GM21447 (cell line): ENCODE measurements around the gene GAB2.
"Not testable (repeated sequence)": the region's sequence is repeated elsewhere in the genome, so short reads cannot be mapped to it uniquely, and the experiment has no call there.

Source experiments
- ATAC-seq: cut with Tn5 transposase; IDR thresholded peaks from one replicate; pipeline ENCODE4 v1.9.1; 2021; ENCODE audit not compliant: unreplicated experiment

Gene GAB2

GRCh38 chr11:78255919-78256318 lies 161.7 kb downstream of the GAB2 start:
- ATAC-seq: no peak

- ATAC-seq: no peak
These were observed 163.4 kb downstream of the GAB2 start for GRCh38 chr11:78254268-78254667.

DNA sequence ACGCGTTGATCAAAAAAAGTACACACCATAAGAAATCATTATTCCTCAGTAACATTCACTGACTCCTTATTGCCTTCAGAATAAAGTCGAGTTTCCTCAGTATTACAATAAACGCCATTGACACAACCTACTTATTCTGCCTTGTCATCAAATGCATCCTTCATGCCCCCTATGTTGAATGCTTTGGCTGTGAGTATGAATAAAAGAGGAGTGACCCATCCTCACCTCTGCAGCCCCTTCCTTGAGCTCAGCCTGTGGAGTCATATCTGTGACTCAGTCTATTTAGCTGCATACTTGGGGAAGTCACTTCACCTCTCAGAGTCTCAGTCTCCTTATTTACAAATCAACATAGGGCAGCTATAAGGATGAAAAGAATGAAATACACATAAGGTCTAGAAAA lies 163.8 kb downstream of the GAB2 start:
- no peak for ATAC-seq

DNA sequence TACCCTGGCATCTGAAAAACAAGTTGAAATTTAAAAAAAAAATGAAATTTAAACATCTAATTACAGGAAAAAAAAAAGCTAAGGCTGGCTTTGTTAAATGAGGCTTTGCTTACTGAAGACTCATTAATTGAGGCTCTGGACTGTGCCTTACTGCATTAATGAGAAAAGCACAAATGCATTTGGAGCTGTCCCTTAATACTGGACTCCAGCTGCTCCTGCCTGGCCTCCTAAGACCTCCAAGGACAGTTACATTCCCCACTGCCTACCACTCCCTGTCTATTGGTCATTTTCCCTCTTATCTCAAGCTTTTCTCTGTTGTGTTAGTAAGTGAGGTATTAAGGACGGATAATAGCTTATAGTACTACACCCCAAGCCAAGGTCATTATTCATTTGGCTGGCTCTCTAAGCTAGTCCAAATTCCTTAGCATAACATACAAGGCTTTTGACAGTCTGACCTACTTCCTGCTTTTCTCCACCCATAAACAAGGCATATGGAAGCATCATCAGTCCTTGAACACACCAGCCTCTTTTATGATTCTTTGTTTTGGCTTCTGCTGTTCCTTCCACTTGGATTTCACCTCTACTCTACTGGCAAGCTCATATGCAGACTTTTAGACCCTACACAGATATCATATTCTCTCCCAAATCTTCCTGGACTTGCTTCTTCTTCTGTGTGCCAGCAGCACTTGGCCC lies 166.4 kb downstream of the GAB2 start:
- ATAC-seq: no peak

DNA sequence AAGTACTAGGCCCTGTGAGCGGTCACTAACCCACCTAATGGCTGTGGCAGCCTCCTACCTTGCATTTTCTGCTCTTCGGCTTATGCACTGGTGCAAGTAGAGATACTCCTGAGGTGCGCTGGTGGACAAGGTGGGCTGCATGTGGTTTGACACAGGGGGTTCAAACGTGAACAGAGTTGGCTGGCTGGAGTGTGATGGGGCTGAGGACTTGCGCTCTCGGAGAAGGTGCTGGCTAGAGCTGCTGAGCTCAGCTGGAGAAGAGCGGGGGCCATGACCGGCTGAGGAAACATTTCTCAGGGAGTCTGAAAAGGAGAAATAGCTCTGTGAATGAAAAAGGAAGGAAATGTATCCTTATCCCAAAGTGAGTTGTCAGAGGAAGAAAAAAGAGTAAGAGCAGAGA lies 167.5 kb downstream of the GAB2 start:
- no peak for ATAC-seq

DNA sequence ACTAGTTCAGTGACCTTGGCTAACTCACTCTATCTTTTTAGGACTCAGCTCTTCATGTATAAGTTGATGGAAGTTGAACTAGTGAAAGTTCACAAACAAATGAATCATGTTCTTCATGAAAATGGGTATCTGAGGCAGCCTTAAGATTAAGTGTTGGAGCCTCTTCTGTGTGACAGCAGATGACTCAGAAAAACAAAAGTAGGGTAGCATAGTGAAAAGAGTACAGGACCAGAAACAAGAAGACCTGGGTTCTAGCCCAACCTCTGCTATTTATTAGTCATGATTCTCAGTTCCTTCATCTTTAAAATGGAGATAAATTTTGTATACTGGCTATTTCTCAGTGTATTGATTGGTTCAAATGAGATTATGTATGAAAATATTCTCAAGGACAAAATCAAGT lies 168.7 kb downstream of the GAB2 start:
- ATAC-seq: no peak

GRCh38 chr11:78248191-78248590 lies 169.4 kb downstream of the GAB2 start:
- no peak for ATAC-seq

- no peak for ATAC-seq
These were observed 172.9 kb downstream of the GAB2 start for GRCh38 chr11:78244546-78245255.

- ATAC-seq: no peak
These were observed 173.5 kb downstream of the GAB2 start for GRCh38 chr11:78244080-78244479.

- no peak for ATAC-seq
These were observed 176.1 kb downstream of the GAB2 start for GRCh38 chr11:78241475-78241874.

DNA sequence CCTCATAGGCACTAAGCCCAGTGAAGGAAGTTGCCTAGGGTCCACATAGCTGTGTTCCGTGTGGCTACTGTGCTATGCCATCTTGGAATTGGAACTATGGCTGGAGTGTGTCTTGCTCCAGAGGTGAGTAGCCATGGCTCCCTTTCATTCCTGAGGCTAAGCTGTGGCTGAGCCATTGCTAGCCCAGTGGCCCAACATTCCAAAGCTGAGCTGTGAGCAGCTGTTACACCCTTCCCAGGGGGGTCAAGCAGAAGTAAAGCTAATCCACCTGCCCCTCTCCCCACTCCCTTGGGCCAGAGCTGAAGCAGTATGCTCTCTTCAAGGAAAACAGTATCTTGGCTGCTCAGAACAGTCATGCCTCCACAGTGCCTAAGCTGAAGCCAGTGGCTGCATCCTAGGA lies 177.8 kb downstream of the GAB2 start:
- no peak for ATAC-seq

DNA sequence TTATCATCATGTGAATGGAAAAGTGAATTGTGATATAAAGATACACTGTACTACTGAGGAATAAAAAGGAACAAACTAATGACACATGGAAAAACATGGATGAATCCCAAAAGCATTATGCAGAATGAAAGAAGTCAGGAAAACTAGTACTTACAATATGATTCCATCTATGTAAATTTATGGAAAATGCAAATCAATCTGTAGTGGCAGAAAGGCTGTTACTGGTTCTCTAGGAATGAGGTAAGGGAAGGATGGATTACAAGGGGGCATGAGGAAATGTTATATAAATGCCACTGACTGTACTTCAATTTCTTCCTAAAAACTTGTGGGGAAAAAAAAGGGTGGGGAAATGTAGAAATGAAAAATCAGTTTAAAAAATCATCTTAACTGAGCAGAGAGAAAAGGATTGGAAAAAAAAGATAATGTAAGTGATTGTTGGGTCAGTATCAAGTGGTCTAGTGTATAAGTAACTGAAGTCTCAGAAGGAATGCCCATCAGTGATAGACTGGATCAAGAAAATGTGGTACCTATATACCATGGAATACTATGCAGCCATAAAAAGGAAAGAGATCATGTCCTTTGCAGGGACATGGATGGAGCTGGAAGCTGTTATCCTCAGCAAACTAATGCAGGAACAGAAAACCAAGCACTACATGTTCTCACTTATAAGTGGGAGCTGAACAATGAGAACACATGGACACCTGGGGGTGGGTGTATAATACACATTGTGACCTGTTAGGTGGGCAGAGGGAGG lies 180.2 kb downstream of the GAB2 start:
- no peak for ATAC-seq

DNA sequence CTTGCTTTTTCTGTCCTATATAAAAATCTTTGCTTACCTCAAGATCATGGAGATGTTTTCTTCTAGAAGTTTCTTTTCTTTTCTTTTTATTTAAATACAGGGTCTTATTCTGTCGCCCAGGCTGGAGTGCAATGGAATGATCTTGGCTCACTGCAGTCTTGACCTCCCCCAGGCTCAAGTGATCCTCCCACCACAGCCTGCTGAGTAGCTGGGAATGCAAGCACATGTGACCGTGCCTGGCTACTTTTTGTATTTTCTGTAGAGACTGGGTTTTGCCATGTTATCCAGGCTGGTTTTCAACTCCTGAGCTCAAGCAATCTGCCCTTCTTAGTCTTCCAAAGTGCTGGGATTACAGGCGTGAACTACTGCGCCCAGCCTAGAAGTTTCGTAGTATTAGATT lies 183.6 kb downstream of the GAB2 start:
- ATAC-seq: no peak

GRCh38 chr11:78233046-78233445 lies 184.6 kb downstream of the GAB2 start:
- ATAC-seq: not testable (repeated sequence)

- ATAC-seq: no peak
These were observed 185.6 kb downstream of the GAB2 start for GRCh38 chr11:78231962-78232501.

- no peak for ATAC-seq
These were observed 187.3 kb downstream of the GAB2 start for GRCh38 chr11:78230161-78230877.

DNA sequence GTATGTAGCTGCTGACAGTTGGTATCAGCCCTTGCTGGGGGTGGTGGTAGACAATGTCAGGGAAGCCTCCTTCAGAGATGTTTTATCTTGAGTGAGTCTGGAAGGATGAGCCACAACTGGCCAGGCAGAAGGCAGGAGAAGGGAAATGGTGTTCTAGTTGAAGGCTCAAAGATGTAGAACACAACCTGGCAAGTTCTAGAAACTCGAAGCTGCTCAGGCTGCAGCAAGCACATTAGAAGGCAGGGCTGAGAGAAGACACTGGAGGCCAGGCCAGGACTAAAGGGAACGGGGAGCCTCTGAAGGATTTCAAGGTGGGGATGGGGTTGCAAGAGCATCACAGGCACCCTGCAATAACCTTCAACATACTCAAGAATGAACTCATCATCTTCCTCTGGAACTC lies 188.5 kb downstream of the GAB2 start:
- no peak for ATAC-seq

DNA sequence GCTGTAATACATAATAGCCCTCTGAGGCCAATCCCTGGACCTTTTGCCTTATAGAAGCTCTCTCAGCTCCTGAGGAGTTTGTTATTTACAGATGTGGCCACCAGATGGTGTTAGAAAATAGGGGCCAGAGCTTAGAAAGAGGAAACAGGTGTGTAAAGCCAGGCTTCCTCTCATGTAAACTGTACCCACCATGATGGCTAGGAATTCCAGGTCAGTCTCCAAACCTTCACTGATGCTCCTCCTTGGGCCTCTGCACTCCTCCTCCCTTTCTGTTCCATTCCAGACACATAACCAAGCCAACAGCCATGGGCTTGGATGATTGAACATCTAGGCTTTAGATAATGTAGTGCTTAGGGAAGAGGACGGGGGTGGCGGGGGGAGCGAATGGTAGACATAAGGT lies 189.2 kb downstream of the GAB2 start:
- ATAC-seq: peak; percentile 56

DNA sequence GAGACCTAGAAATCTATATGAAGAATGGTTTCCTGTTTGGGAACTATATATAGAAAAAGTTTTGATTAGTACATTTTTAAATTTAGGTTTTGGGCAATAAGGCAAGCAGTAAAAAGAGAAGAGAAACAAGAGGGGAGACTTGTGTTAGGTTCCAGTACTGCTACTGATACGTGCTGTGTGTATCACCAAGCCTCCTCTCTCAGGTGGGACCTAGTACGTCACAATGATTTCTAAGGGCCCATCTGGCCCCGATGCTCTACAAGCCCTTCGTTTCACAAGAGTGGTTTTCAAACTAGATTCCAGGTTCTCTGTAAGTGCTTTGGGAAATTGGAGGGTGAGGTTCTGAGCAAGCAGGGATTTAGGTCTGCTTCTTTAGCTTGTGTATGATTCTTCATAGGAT lies 189.7 kb downstream of the GAB2 start:
- ATAC-seq: peak; percentile 44

DNA sequence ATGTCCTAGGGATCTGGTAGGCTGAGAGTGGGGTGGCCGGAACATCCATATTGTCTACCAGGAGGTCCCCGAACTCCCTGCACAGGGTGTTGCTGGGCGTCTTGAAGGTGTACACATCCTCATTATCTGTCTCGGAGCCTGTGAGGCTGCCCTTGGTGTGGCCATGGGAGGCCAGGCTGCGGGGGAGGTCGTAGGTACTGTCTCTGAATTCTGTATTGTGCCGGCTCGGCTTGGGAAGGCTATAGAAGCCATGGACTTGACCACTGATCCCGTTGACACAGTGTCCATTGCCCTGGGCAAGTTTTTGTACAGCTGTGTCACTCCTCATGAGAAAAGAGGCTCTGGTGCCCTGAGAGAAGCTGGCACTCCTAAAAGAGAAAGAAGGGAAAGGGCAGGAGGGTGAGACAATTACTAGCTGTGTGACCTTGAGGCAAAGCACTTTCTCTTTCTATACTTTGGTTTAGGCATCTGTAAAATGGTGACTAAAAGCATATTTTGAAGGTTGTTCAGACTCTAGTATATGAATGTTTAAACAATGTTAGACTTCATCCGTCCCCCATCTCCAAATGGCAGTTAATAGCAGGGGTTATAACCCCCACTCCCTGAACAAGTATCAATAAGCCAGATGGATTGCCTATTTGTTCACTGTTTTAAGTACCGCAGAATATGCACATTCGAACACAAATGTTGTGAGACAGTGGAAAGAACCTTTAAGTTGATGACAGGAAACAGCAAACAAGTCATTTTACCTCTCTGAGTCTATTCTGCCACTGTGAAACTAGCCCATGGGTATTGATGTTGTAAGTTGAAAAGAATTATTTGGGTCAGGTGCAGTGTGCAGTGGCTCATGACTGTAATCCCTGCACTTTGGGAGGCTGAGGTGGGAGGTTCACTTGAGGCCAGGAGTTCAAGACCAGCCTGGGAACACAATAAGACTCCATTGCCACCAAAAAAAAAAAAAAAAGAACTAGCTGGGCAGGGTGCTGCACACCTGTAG lies 190.6 kb downstream of the GAB2 start:
- ATAC-seq: peak; percentile 26
